SK-N-SH (cell line): ENCODE results near the gene XIAP.
A peak's percentile ranks its signal among the peaks of the same experiment; 100 is the strongest.

Experiments used
- EP300 ChIP-seq, 2 experiments: IDR thresholded peaks; 2 replicates each; pipeline versions ENCODE4 v1.4.0 to v1.6.1; 2012; ENCODE audit warnings: borderline replicate concordance in 1 of 2, low read depth in 1 of 2, low read length in 1 of 2
- FOXM1 ChIP-seq: IDR thresholded peaks from 2 replicates; pipeline ENCODE4 v1.4.0; 2012; ENCODE audit warnings: low read depth, mild to moderate bottlenecking
- GABPA ChIP-seq: IDR thresholded peaks from 2 replicates; pipeline ENCODE4 v1.4.0; 2012; ENCODE audit warnings: low read depth, mild to moderate bottlenecking
- POLR2AphosphoS5 ChIP-seq: IDR thresholded peaks from 2 replicates; pipeline ENCODE4 v1.6.1; 2012; ENCODE audit warnings: low read depth, low read length
- RFX5 ChIP-seq: IDR thresholded peaks from 2 replicates; pipeline ENCODE4 v1.6.1; 2012; ENCODE audit warnings: mild to moderate bottlenecking, improper control_type of control experiment, low read length
- SMC3 ChIP-seq: IDR thresholded peaks from 2 replicates; pipeline ENCODE4 v1.6.1; 2012; ENCODE audit warnings: low read depth, low read length, improper control_type of control experiment
- TAF1 ChIP-seq: IDR thresholded peaks from 2 replicates; pipeline ENCODE4 v1.6.1; 2012; ENCODE audit warnings: low read depth, mild to moderate bottlenecking, low read length, moderate library complexity, borderline replicate concordance
- TCF12 ChIP-seq: IDR thresholded peaks from 2 replicates; pipeline ENCODE4 v1.4.0; 2012
- USF1 ChIP-seq: IDR thresholded peaks from 2 replicates; pipeline ENCODE4 v1.4.0; 2012; ENCODE audit warnings: low read depth, borderline replicate concordance
- TF ChIP-seq, protein P1 (sequence below): IDR thresholded peaks from 2 replicates; pipeline ENCODE4; 2012
- TF ChIP-seq, protein P2 (sequence below): fragments of 200-600 bp; sonication (generic); IDR thresholded peaks from 2 replicates; pipeline ENCODE4 v1.6.1; 2017; ENCODE audit warnings: antibody characterized with exemption, mild to moderate bottlenecking, moderate library complexity
- TF ChIP-seq, protein P3 (sequence below): IDR thresholded peaks from 2 replicates; pipeline ENCODE4 v1.4.0; 2012; ENCODE audit warnings: low read depth

DNA sequence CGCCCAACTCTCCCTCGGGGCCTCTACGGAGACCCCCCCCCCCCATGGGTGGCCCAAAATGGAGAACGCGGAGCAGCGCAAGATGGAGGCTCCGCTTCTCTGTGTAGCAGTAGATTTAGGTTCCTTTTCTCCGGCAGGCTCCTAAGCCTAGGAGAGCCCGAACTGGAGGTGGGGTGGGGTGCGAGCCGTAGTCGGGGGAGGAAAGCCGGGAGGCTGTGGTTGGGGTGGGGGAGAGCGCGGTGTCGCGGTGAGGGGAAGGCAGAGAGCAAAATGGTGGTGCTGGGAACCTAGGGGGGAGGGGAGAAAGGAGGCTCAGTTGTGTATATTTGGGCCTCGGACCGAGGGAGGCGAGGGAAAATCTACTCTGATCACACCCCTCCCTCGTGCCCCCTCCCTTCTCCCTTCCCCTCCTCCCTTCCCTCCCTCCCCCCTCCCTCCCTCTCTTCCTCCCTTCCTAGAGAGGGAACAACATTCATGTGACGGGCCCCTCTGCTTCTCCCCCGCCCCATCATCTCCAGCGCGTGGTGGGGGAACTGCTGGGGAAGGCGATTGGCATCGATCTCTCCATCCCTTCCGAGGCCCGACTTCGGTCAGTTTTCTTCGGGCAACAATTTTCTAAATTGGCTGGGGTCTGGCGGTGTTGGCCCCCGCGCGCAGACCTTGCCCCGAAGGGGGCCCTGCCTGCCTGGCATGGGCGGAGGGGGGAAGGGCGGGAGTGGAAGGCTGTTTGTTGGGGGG, 101.6 kb downstream of the XIAP start, which contains the start of gene STAG2:
- TF ChIP-seq TCF12 (no peak), EP300 (IDR thresholded peaks at IDR 0.05; ENCODE audit: borderline replicate concordance in 1 of 2, low read depth in 1 of 2, low read length in 1 of 2) (no peak), TAF1 (peak; percentile 56), RFX5 (no peak), GABPA (no peak), POLR2AphosphoS5 (peak; percentile 49; the same call in 1 of the 2 replicates), FOXM1 (no peak), SMC3 (no peak), USF1 (0 out of 2 replicates have a peak, but pooled peaks have one; percentile 5)
- TF ChIP-seq, protein P1, sequence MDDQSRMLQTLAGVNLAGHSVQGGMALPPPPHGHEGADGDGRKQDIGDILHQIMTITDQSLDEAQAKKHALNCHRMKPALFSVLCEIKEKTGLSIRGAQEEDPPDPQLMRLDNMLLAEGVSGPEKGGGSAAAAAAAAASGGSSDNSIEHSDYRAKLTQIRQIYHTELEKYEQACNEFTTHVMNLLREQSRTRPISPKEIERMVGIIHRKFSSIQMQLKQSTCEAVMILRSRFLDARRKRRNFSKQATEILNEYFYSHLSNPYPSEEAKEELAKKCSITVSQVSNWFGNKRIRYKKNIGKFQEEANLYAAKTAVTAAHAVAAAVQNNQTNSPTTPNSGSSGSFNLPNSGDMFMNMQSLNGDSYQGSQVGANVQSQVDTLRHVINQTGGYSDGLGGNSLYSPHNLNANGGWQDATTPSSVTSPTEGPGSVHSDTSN = no peak
- TF ChIP-seq, protein P2, sequence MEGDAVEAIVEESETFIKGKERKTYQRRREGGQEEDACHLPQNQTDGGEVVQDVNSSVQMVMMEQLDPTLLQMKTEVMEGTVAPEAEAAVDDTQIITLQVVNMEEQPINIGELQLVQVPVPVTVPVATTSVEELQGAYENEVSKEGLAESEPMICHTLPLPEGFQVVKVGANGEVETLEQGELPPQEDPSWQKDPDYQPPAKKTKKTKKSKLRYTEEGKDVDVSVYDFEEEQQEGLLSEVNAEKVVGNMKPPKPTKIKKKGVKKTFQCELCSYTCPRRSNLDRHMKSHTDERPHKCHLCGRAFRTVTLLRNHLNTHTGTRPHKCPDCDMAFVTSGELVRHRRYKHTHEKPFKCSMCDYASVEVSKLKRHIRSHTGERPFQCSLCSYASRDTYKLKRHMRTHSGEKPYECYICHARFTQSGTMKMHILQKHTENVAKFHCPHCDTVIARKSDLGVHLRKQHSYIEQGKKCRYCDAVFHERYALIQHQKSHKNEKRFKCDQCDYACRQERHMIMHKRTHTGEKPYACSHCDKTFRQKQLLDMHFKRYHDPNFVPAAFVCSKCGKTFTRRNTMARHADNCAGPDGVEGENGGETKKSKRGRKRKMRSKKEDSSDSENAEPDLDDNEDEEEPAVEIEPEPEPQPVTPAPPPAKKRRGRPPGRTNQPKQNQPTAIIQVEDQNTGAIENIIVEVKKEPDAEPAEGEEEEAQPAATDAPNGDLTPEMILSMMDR = no peak
- TF ChIP-seq, protein P3, sequence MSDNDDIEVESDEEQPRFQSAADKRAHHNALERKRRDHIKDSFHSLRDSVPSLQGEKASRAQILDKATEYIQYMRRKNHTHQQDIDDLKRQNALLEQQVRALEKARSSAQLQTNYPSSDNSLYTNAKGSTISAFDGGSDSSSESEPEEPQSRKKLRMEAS = no peak; the same call in 1 of the 2 replicates
